ENCODE results near the gene PSD4.

The PSD4 gene

GRCh38 chr2:113160962-113161361 is 12.8 kb upstream of the PSD4 start:
- no peak for DNase-seq (ENCODE audit: extremely low spot score)
- TF ChIP-seq SP1 (IDR thresholded peaks at IDR 0.05) (no peak), BHLHE40 (IDR thresholded peaks at IDR 0.05; ENCODE audit: borderline replicate concordance) (no peak), FOXK2 (IDR thresholded peaks at IDR 0.05) (no peak), FOXM1 (IDR thresholded peaks at IDR 0.05; ENCODE audit: borderline replicate concordance) (no peak)
- POLR2A ChIA-PET = no interaction called here
- CTCF ChIA-PET = no interaction called here

- ChIA-PET POLR2A (no interaction called here), CTCF (no interaction called here)
- no peak for DNase-seq (ENCODE audit: extremely low spot score)
- TF ChIP-seq HDGF (IDR thresholded peaks at IDR 0.05; ENCODE audit: borderline replicate concordance) (no peak), SUZ12 (IDR thresholded peaks at IDR 0.05) (no peak), L3MBTL2 (conservative IDR thresholded peaks at IDR 0.05) (no peak), ELF4 (IDR thresholded peaks at IDR 0.05) (no peak), LEF1 (IDR thresholded peaks at IDR 0.05; ENCODE audit: borderline replicate concordance) (no peak), FOXK2 (IDR thresholded peaks at IDR 0.05) (no peak), BHLHE40 (IDR thresholded peaks at IDR 0.05; ENCODE audit: borderline replicate concordance) (no peak), TARDBP (IDR thresholded peaks at IDR 0.05) (no peak), SP1 (IDR thresholded peaks at IDR 0.05) (no peak), ARNT (IDR thresholded peaks at IDR 0.05) (no peak), FOXA1 (IDR thresholded peaks at IDR 0.05) (no peak)
- TF ChIP-seq, protein P1, sequence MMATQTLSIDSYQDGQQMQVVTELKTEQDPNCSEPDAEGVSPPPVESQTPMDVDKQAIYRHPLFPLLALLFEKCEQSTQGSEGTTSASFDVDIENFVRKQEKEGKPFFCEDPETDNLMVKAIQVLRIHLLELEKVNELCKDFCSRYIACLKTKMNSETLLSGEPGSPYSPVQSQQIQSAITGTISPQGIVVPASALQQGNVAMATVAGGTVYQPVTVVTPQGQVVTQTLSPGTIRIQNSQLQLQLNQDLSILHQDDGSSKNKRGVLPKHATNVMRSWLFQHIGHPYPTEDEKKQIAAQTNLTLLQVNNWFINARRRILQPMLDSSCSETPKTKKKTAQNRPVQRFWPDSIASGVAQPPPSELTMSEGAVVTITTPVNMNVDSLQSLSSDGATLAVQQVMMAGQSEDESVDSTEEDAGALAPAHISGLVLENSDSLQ (IDR thresholded peaks at IDR 0.05) = no peak
These were observed 11.6 kb upstream of the PSD4 start for GRCh38 chr2:113162173-113162572.

- CTCF ChIA-PET = interaction anchor here (1.0 to 2.3 kb wide), 2 partner anchors 10 to 36 kb away, joined by 5 to 8 read pairs; no protein-coding TSS in a partner anchor
- no peak for DNase-seq (ENCODE audit: extremely low spot score)
- TF ChIP-seq NFRKB (IDR thresholded peaks at IDR 0.05) = no peak
- no peak for TF ChIP-seq TARDBP (IDR thresholded peaks at IDR 0.05)
- no peak for TF ChIP-seq BHLHE40 (IDR thresholded peaks at IDR 0.05; ENCODE audit: borderline replicate concordance)
- TF ChIP-seq ZNF384 (IDR thresholded peaks at IDR 0.05) = no peak
- no peak for TF ChIP-seq ARNT (IDR thresholded peaks at IDR 0.05)
- TF ChIP-seq L3MBTL2 (conservative IDR thresholded peaks at IDR 0.05) = no peak
- no peak for TF ChIP-seq ELF4 (IDR thresholded peaks at IDR 0.05)
- no peak for TF ChIP-seq FOXM1 (IDR thresholded peaks at IDR 0.05; ENCODE audit: borderline replicate concordance)
- TF ChIP-seq, protein P1 (IDR thresholded peaks at IDR 0.05) = no peak
- TF ChIP-seq LEF1 (IDR thresholded peaks at IDR 0.05; ENCODE audit: borderline replicate concordance) = no peak
- no peak for TF ChIP-seq CTBP1 (IDR thresholded peaks at IDR 0.05; ENCODE audit: borderline replicate concordance)
- TF ChIP-seq SUZ12 (IDR thresholded peaks at IDR 0.05) = no peak
- TF ChIP-seq SP1 (IDR thresholded peaks at IDR 0.05) = no peak
- TF ChIP-seq FOXA1 (IDR thresholded peaks at IDR 0.05) = no peak
- POLR2A ChIA-PET = no interaction called here
These were observed 10.9 kb upstream of the PSD4 start for GRCh38 chr2:113162869-113163268.

- TF ChIP-seq ARNT (IDR thresholded peaks at IDR 0.05) (no peak), FOXK2 (IDR thresholded peaks at IDR 0.05) (no peak), ELF4 (IDR thresholded peaks at IDR 0.05) (no peak), TARDBP (IDR thresholded peaks at IDR 0.05) (no peak), FOXA1 (IDR thresholded peaks at IDR 0.05) (no peak), ZNF384 (IDR thresholded peaks at IDR 0.05) (no peak), L3MBTL2 (conservative IDR thresholded peaks at IDR 0.05) (no peak), LEF1 (IDR thresholded peaks at IDR 0.05; ENCODE audit: borderline replicate concordance) (no peak)
- TF ChIP-seq, protein P1 (IDR thresholded peaks at IDR 0.05) = no peak
- CTCF ChIA-PET = interaction anchor here (1.8 to 2.3 kb wide), 2 partner anchors 26 to 35 kb away, joined by 4 to 8 read pairs; no protein-coding TSS in a partner anchor
- no peak for DNase-seq (ENCODE audit: extremely low spot score)
- POLR2A ChIA-PET = no interaction called here
These were observed 9.4 kb upstream of the PSD4 start for GRCh38 chr2:113164215-113164929.

GRCh38 chr2:113164930-113165585 is 8.7 kb upstream of the PSD4 start:
- DNase-seq (ENCODE audit: extremely low spot score) = no peak
- TF ChIP-seq CTBP1 (IDR thresholded peaks at IDR 0.05; ENCODE audit: borderline replicate concordance) (no peak), TARDBP (IDR thresholded peaks at IDR 0.05) (no peak)
- CTCF ChIA-PET = interaction anchor here (1.8 to 2.3 kb wide), 2 partner anchors 27 to 34 kb away, joined by 4 to 8 read pairs; no protein-coding TSS in a partner anchor
- POLR2A ChIA-PET = no interaction called here

DNA sequence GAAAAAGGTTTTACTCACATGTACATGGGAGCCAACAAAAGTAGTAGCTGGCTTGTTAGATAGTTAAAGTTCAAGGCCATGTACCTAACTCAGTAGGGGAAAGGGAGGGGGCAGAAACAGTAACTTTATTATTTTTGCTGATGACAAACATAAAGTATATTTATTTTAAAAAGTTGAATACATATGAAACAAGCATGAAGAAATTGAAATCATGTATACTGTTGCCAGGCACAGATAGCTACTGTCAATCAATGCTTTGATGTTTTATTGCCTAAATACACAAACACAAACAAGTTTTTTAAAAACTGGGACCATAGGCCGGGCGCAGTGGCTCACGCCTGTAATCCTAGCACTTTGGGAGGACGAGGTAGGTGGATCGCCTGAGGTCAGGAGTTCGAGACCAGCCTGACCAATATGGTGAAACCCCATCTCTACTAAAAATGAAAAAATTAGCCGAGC is 7.6 kb upstream of the PSD4 start:
- CTCF ChIA-PET = interaction anchor here (0.7 kb wide), 1 partner anchor 8 kb away, joined by 3 read pairs; no protein-coding TSS in a partner anchor
- POLR2A ChIA-PET = no interaction called here
- no peak for TF ChIP-seq FOXK2 (IDR thresholded peaks at IDR 0.05)
- no peak for TF ChIP-seq FOXM1 (IDR thresholded peaks at IDR 0.05; ENCODE audit: borderline replicate concordance)
- no peak for TF ChIP-seq ARNT (IDR thresholded peaks at IDR 0.05)
- TF ChIP-seq BHLHE40 (IDR thresholded peaks at IDR 0.05; ENCODE audit: borderline replicate concordance) = no peak
- no peak for DNase-seq (ENCODE audit: extremely low spot score)
